HCT116 (cell line): ENCODE results near the gene ACTN1. TPM values are rescaled to one million over a fixed set of nuclear protein-coding genes. Genes with fewer than 3 reads are reported as not detected.
"Not testable (repeated sequence)": the region's sequence is repeated elsewhere in the genome, so short reads cannot be mapped to it uniquely, and the experiment has no call there.

Experiments used
- ATAC-seq: fragments of 200-7000 bp; cut with Tn5 transposase; 2 replicates; pipeline ENCODE4 v1.9.1; 2020; ENCODE audit warnings: mild to moderate bottlenecking, moderate library complexity
- BruUV-seq: library from RNA; stranded (reverse); fragments of 400-500 nt; replicated peaks from 2 replicates; lab custom pipeline; 2021; lab: Mats Ljungman, UMichigan
- CTCF ChIA-PET: fragments of 300-600 bp; sonication (Branson Sonifier 250); formaldehyde crosslinking; loops from one replicate; lab custom pipeline; 2021; ENCODE audit warnings: antibody characterized with exemption; lab: Charles Lee
- POLR2A ChIA-PET: fragments of 300-600, 350-600 bp; sonication (Branson Sonifier 250); formaldehyde crosslinking; loops from one replicate; lab custom pipeline; 2021; ENCODE audit warnings: antibody characterized with exemption; lab: Charles Lee
- RAD21 ChIA-PET, 2 experiments: fragments of 300-600 bp; sonication (Branson Sonifier 250); formaldehyde crosslinking; loops; one replicate each; lab custom pipeline; 2023; ENCODE audit warnings: low total read pairs in 2 of 2; ENCODE audit not compliant: uncharacterized antibody in 2 of 2, unreplicated experiment in 2 of 2, low non-redundant PET in 1 of 2; lab: Charles Lee
- DNase-seq: peaks from one replicate; pipeline ENCODE4 v3.0.0-alpha.2; 2010; ENCODE audit warnings: low read depth, low spot score
- H2AFZ ChIP-seq: fragments of 200-600 bp; shearing (Covaris generic), sonication (generic); 2 replicates; pipeline ENCODE4 v1.6.1; 2017; ENCODE audit warnings: low read depth, mixed run types, mixed read lengths, antibody characterized with exemption, low read length; ENCODE audit not compliant: poor library complexity, severe bottlenecking
- H3K27ac ChIP-seq: 2 replicates; pipeline ENCODE4 v1.5.1; 2012; ENCODE audit warnings: low read depth, low read length
- H3K27me3 ChIP-seq: fragments of 200-600 bp; sonication (generic); 2 replicates; pipeline ENCODE4 v1.6.1; 2016; ENCODE audit warnings: mixed run types, low read length, mixed read lengths; ENCODE audit not compliant: insufficient read depth
- H3K36me3 ChIP-seq, 2 experiments: fragments of 200-500 bp in 1 of 2; fragments of 200-600 bp in 1 of 2; sonication (Bioruptor generic) in 1 of 2; sonication (generic) in 1 of 2; 2 replicates each; pipeline versions ENCODE4 v1.5.1 to v1.6.1; 2014 to 2016; ENCODE audit warnings: low read length in 2 of 2, inconsistent platforms in 1 of 2, mixed read lengths in 1 of 2, mixed run types in 1 of 2; ENCODE audit not compliant: insufficient read depth in 2 of 2, control insufficient read depth in 1 of 2
- H3K4me1 ChIP-seq, 2 experiments: fragments of 200-600 bp in 1 of 2; sonication (generic) in 1 of 2; 2 replicates each; pipeline versions ENCODE4 v1.5.1 to v1.6.1; 2012 to 2017; ENCODE audit warnings: low read length in 2 of 2, inconsistent platforms in 1 of 2, mild to moderate bottlenecking in 1 of 2, mixed read lengths in 1 of 2, mixed run types in 1 of 2, moderate library complexity in 1 of 2; ENCODE audit not compliant: insufficient read depth in 2 of 2, control insufficient read depth in 1 of 2
- H3K4me2 ChIP-seq: fragments of 200-600 bp; sonication (generic); 2 replicates; pipeline ENCODE4 v1.6.1; 2017; ENCODE audit warnings: mixed run types, low read length, mixed read lengths
- H3K4me3 ChIP-seq, 2 experiments: fragments of 200-600 bp in 1 of 2; sonication (generic) in 1 of 2; replicated peaks in 1 of 2; 2 replicates each; pipeline ENCODE4 v1.5.1; 2011 to 2016; ENCODE audit warnings: low read length in 2 of 2, control low read depth in 1 of 2, low read depth in 1 of 2, mild to moderate bottlenecking in 1 of 2, mixed read lengths in 1 of 2, mixed run types in 1 of 2
- H3K79me2 ChIP-seq: fragments of 200-600 bp; sonication (generic); 2 replicates; pipeline ENCODE4 v1.6.1; 2017; ENCODE audit warnings: mild to moderate bottlenecking, mixed run types, low read length, moderate library complexity, mixed read lengths; ENCODE audit not compliant: insufficient read depth
- H3K9ac ChIP-seq: fragments of 200-600 bp; sonication (generic); 2 replicates; pipeline ENCODE4 v1.6.1; 2016; ENCODE audit warnings: low read length, mixed read lengths
- H3K9me2 ChIP-seq: fragments of 200-600 bp; sonication (generic), shearing (Covaris generic); 2 replicates; pipeline ENCODE4 v1.6.1; 2017; ENCODE audit warnings: mixed run types, mild to moderate bottlenecking, moderate library complexity; ENCODE audit not compliant: insufficient read depth
- H3K9me3 ChIP-seq, 2 experiments: fragments of 200-500 bp in 1 of 2; fragments of 200-600 bp in 1 of 2; sonication (Bioruptor generic) in 1 of 2; sonication (generic) in 1 of 2; 2 replicates each; pipeline ENCODE4 v1.6.1; 2014 to 2017; ENCODE audit warnings: low read length in 2 of 2, mixed read lengths in 2 of 2, inconsistent platforms in 1 of 2, low read depth in 1 of 2, mild to moderate bottlenecking in 1 of 2, mixed run types in 1 of 2, moderate library complexity in 1 of 2; ENCODE audit not compliant: control insufficient read depth in 1 of 2, insufficient read depth in 1 of 2
- H4K20me1 ChIP-seq: fragments of 200-600 bp; sonication (generic), shearing (Covaris generic); 2 replicates; pipeline ENCODE4 v1.6.1; 2017; ENCODE audit warnings: mixed run types, mild to moderate bottlenecking, moderate library complexity; ENCODE audit not compliant: insufficient read depth
- ATF3 ChIP-seq: IDR thresholded peaks from 2 replicates; pipeline ENCODE4 v1.6.1; 2012
- CBX3 ChIP-seq: IDR thresholded peaks from 2 replicates; pipeline ENCODE4 v1.6.1; 2012; ENCODE audit warnings: low read depth
- CEBPB ChIP-seq: IDR thresholded peaks from 2 replicates; pipeline ENCODE4 v1.6.1; 2012; ENCODE audit warnings: low read depth
- CTCF ChIP-seq, 3 experiments: fragments of 200-600 bp in 1 of 3; sonication (generic) in 1 of 3; IDR thresholded peaks in 2 of 3; conservative IDR thresholded peaks in 1 of 3; 2 replicates each; pipeline ENCODE4 v1.5.1; 2012 to 2017; ENCODE audit warnings: low read depth in 2 of 3, low read length in 2 of 3, antibody characterized with exemption in 1 of 3, borderline replicate concordance in 1 of 3, control low read depth in 1 of 3, mild to moderate bottlenecking in 1 of 3, mixed read lengths in 1 of 3, mixed run types in 1 of 3, moderate library complexity in 1 of 3; ENCODE audit not compliant: insufficient read depth in 1 of 3
- EGR1 ChIP-seq: IDR thresholded peaks from 2 replicates; pipeline ENCODE4 v1.6.1; 2012; ENCODE audit warnings: low read depth
- ELF1 ChIP-seq: IDR thresholded peaks from 2 replicates; pipeline ENCODE4 v1.6.1; 2012; ENCODE audit warnings: low read depth, borderline replicate concordance
- EZH2 ChIP-seq: fragments of 200-600 bp; sonication (generic); IDR thresholded peaks from 2 replicates; pipeline ENCODE4 v1.6.1; 2017; ENCODE audit warnings: antibody characterized with exemption, mixed run types
- EZH2phosphoT487 ChIP-seq: fragments of 200-600 bp; IDR thresholded peaks from 2 replicates; pipeline ENCODE4 v1.6.1; 2018; ENCODE audit warnings: antibody characterized with exemption, borderline replicate concordance
- POLR2A ChIP-seq: IDR thresholded peaks from 2 replicates; pipeline ENCODE4 v1.7.0; 2011; ENCODE audit warnings: borderline replicate concordance; ENCODE audit not compliant: insufficient read depth, insufficient read length; ENCODE audit errors: extremely low read depth
- SP1 ChIP-seq: IDR thresholded peaks from 2 replicates; pipeline ENCODE4 v1.6.1; 2012; ENCODE audit warnings: low read depth
- SRF ChIP-seq: IDR thresholded peaks from 2 replicates; pipeline ENCODE4 v1.6.1; 2012; ENCODE audit warnings: low read depth
- TCF7L2 ChIP-seq: IDR thresholded peaks from 2 replicates; pipeline ENCODE4 v1.7.0; 2011; ENCODE audit warnings: borderline replicate concordance, inconsistent platforms; ENCODE audit not compliant: insufficient read depth, insufficient read length; ENCODE audit errors: extremely low read depth
- YY1 ChIP-seq: IDR thresholded peaks from 2 replicates; pipeline ENCODE4 v1.6.1; 2011; ENCODE audit warnings: low read length, low read depth, moderate library complexity, mild to moderate bottlenecking; ENCODE audit not compliant: insufficient replicate concordance; ENCODE audit errors: extremely low read depth
- ZFX ChIP-seq: fragments of 450-650 bp; IDR thresholded peaks from 2 replicates; pipeline ENCODE4 v1.6.1; 2017
- ZNF274 ChIP-seq: fragments of 200-500 bp; sonication (Bioruptor generic); IDR thresholded peaks from 2 replicates; pipeline ENCODE4 v1.6.1; 2014; ENCODE audit warnings: mild to moderate bottlenecking, low read depth, low read length, inconsistent platforms
- intact Hi-C: fragments of 100-400 bp; cut with micrococcal nuclease; formaldehyde crosslinking; loops from 2 replicates; pipeline ENCODE4 v1.10.0; 2022
- total RNA-seq: library from RNA; stranded (reverse); gene quantifications from one replicate; pipeline ENCODE4 v1.2.1, GENCODE V29; 2021; ENCODE audit not compliant: unreplicated experiment
- TF ChIP-seq, protein P1 (sequence below): IDR thresholded peaks from 2 replicates; pipeline ENCODE4 v1.6.1; 2012; ENCODE audit warnings: low read depth

Gene ACTN1
- total RNA-seq, 1 experiment from 2014 or later = 123 TPM

DNA sequence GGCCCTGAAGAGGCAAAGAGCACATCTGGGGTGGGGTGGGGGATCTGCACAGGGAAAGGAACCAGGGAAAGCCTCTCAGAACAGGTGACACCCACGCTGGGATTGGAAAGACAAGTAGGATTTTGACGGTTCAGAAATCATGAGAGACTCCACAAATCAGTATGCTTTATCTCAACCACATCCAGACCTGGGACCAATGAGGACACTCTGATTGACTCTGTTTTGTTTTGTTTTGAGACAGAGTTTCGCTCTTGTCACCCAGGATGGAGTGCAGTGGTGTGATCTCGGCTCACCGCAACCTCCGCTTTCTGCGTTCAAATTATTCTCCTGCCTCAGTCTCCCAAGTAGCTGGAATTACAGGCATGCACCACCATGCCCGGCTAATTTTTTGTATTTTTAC, 43.0 kb upstream of the ACTN1 start:
- POLR2A ChIA-PET, BruUV-seq: not testable (repeated sequence)

GRCh38 chr14:69017706-69018105, 38.6 kb upstream of the ACTN1 start:
- no peak overlapping the region for H3K9ac ChIP-seq
- no peak for TF ChIP-seq EZH2phosphoT487
- TF ChIP-seq POLR2A = no peak
- TF ChIP-seq, protein P1, sequence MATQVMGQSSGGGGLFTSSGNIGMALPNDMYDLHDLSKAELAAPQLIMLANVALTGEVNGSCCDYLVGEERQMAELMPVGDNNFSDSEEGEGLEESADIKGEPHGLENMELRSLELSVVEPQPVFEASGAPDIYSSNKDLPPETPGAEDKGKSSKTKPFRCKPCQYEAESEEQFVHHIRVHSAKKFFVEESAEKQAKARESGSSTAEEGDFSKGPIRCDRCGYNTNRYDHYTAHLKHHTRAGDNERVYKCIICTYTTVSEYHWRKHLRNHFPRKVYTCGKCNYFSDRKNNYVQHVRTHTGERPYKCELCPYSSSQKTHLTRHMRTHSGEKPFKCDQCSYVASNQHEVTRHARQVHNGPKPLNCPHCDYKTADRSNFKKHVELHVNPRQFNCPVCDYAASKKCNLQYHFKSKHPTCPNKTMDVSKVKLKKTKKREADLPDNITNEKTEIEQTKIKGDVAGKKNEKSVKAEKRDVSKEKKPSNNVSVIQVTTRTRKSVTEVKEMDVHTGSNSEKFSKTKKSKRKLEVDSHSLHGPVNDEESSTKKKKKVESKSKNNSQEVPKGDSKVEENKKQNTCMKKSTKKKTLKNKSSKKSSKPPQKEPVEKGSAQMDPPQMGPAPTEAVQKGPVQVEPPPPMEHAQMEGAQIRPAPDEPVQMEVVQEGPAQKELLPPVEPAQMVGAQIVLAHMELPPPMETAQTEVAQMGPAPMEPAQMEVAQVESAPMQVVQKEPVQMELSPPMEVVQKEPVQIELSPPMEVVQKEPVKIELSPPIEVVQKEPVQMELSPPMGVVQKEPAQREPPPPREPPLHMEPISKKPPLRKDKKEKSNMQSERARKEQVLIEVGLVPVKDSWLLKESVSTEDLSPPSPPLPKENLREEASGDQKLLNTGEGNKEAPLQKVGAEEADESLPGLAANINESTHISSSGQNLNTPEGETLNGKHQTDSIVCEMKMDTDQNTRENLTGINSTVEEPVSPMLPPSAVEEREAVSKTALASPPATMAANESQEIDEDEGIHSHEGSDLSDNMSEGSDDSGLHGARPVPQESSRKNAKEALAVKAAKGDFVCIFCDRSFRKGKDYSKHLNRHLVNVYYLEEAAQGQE = no peak
- TF ChIP-seq ATF3 = no peak
- no peak for TF ChIP-seq CBX3
- no peak for TF ChIP-seq EZH2
- no peak for TF ChIP-seq YY1
- TF ChIP-seq EGR1 = no peak
- no peak for TF ChIP-seq CEBPB
- no peak for TF ChIP-seq ZNF274
- no peak for TF ChIP-seq TCF7L2
- no peak for TF ChIP-seq ELF1
- no peak for TF ChIP-seq CTCF (IDR thresholded peaks at IDR 0.05 in 2 of 3, conservative IDR thresholded peaks at IDR 0.05 in 1 of 3; ENCODE audit: borderline replicate concordance in 1 of 3, insufficient read depth in 1 of 3, low read depth in 2 of 3, low read length in 2 of 3)
- TF ChIP-seq SP1 = no peak
- TF ChIP-seq ZFX = no peak
- no peak for TF ChIP-seq SRF
- H3K4me1 ChIP-seq = no peaks in the 10 kb centered on the region
- no TSS peak for BruUV-seq
- H3K27me3 ChIP-seq = no peaks in the 10 kb centered on the region
- H4K20me1 ChIP-seq = no peaks in the 10 kb centered on the region
- H3K4me3 ChIP-seq = no peak overlapping the region
- no peaks in the 10 kb centered on the region for H3K79me2 ChIP-seq
- ChIA-PET CTCF (no interaction called here), RAD21 (no interaction called here), POLR2A (no interaction called here)
- no peaks in the 10 kb centered on the region for H3K9me3 ChIP-seq
- no peak overlapping the region for H3K4me2 ChIP-seq
- H3K36me3 ChIP-seq = no peaks in the 10 kb centered on the region
- H3K27ac ChIP-seq = no peak overlapping the region
- ATAC-seq (no peak), DNase-seq (no peak)
- H2AFZ ChIP-seq = no peak overlapping the region
- no peaks in the 10 kb centered on the region for H3K9me2 ChIP-seq
- intact Hi-C loops = no loop called here

More for the DNA sequence above, 43.0 kb upstream of the ACTN1 start:
- H3K9me3 ChIP-seq, H3K27ac ChIP-seq, H3K4me3 ChIP-seq, DNase-seq, H4K20me1 ChIP-seq, H3K36me3 ChIP-seq, CTCF ChIA-PET, H3K9me2 ChIP-seq, ATAC-seq, H3K4me1 ChIP-seq, H2AFZ ChIP-seq, intact Hi-C loops, H3K9ac ChIP-seq, H3K27me3 ChIP-seq, H3K4me2 ChIP-seq, H3K79me2 ChIP-seq, RAD21 ChIA-PET: not testable (repeated sequence)
